ENCODE data around the gene EYA2.

DNA sequence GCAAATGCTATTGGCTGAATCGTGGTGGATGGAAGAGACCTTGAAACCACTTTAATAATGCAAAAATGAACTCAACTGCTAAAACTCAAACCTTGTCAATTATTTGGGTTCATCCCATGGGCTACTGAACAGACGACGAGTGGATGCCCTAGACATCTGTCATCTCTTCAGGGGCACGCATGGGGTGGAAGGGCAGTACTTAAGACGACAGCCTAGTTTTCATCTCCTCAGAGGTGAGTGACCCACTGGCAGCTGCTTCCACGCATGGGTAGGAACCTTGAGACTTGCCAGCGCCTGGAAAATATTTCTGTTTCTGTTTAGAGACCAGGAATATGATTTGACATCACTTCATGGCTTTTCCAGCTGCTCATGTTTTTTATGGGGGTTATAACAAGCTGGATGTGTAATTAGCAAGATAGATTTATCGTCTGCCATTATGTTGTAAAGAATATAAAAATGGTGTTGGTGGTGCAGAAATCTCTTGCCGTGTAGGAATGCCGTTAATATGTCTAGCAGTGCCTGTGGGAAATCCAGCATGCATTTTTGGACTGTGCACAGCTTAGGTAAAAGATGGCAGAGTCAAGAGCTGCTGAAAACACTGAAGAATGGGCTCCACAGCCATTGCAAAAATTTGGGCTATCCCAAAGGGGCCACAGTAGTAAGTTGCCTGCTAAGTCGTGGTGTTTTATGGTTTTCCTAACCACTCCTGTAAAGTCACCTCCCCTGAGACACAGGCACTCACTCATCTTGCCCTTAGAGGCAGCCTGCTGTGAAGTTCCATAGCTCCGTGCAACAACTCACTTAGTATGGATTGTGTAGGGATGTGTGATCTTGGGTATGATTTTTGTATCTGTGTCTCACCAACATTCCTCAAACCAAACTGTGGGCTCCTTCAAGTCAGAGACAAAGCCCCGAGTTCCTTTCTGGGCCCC, 203.3 kb downstream of the EYA2 start:
- TF ChIP-seq POLR2A (IDR thresholded peaks at IDR 0.05; ENCODE audit: low read depth, low read length) (no peak), POLR2AphosphoS5 (IDR thresholded peaks at IDR 0.05; ENCODE audit: low read depth, low read length) (no peak)
